ENCODE measurements around the gene KCNJ4.

KCNJ4 gene

GRCh38 chr22:38423512-38424503, 31.2 kb downstream of the KCNJ4 start:
- no peak for DNase-seq
- H3K4me1 Mint-ChIP-seq, result peaks cover 0 to 3% of the 10 kb centered on the region in 2 donors
- no peaks in the 10 kb centered on the region for H3K9me3 Mint-ChIP-seq
- H3K36me3 Mint-ChIP-seq, result no peaks in the 10 kb centered on the region
- H3K4me3 Mint-ChIP-seq, result no peak overlapping the region
- ATAC-seq (replicated peaks), result no peak
- H3K27me3 Mint-ChIP-seq, result peaks cover 4 to 9% of the 10 kb centered on the region in 2 donors
- H3K27ac Mint-ChIP-seq, result no peak overlapping the region

GRCh38 chr22:38422611-38423511, 32.1 kb downstream of the KCNJ4 start:
- DNase-seq, result no peak
- peaks cover 5 to 9% of the 10 kb centered on the region in 2 donors for H3K27me3 Mint-ChIP-seq
- no peaks in the 10 kb centered on the region for H3K9me3 Mint-ChIP-seq
- no peak for ATAC-seq (replicated peaks)
- peaks cover 0 to 4% of the 10 kb centered on the region in 2 donors for H3K4me1 Mint-ChIP-seq
- no peaks in the 10 kb centered on the region for H3K36me3 Mint-ChIP-seq
- H3K4me3 Mint-ChIP-seq, result no peak overlapping the region
- no peak overlapping the region for H3K27ac Mint-ChIP-seq

GRCh38 chr22:38420734-38421133, 34.3 kb downstream of the KCNJ4 start:
- Mint-ChIP-seq H3K4me1 (peaks cover 0 to 4% of the 10 kb centered on the region in 2 donors), H3K27me3 (peaks cover 5 to 9% of the 10 kb centered on the region in 2 donors), H3K4me3 (no peak overlapping the region), H3K36me3 (no peaks in the 10 kb centered on the region), H3K9me3 (no peaks in the 10 kb centered on the region), H3K27ac (no peak overlapping the region)
- DNase-seq, result no peak
- no peak for ATAC-seq (replicated peaks)

GRCh38 chr22:38419858-38420160, 35.2 kb downstream of the KCNJ4 start:
- H3K9me3 Mint-ChIP-seq, result no peaks in the 10 kb centered on the region
- peaks cover 0 to 4% of the 10 kb centered on the region in 2 donors for H3K4me1 Mint-ChIP-seq
- peaks cover 5 to 9% of the 10 kb centered on the region in 2 donors for H3K27me3 Mint-ChIP-seq
- H3K27ac Mint-ChIP-seq, result no peak overlapping the region
- H3K36me3 Mint-ChIP-seq, result no peaks in the 10 kb centered on the region
- ATAC-seq (replicated peaks) (no peak), DNase-seq (no peak)
- H3K4me3 Mint-ChIP-seq, result no peak overlapping the region

GRCh38 chr22:38419121-38419857, 35.7 kb downstream of the KCNJ4 start:
- Mint-ChIP-seq H3K27ac (no peak overlapping the region), H3K4me3 (no peak overlapping the region), H3K36me3 (no peaks in the 10 kb centered on the region), H3K27me3 (peaks cover 5 to 9% of the 10 kb centered on the region in 2 donors), H3K9me3 (no peaks in the 10 kb centered on the region), H3K4me1 (peaks cover 0 to 4% of the 10 kb centered on the region in 2 donors)
- ATAC-seq (replicated peaks) (no peak), DNase-seq (no peak)

GRCh38 chr22:38418589-38418988, 36.4 kb downstream of the KCNJ4 start:
- Mint-ChIP-seq H3K9me3 (no peaks in the 10 kb centered on the region), H3K4me3 (no peak overlapping the region), H3K27ac (no peak overlapping the region), H3K4me1 (peaks cover 0 to 4% of the 10 kb centered on the region in 2 donors), H3K36me3 (no peaks in the 10 kb centered on the region), H3K27me3 (peaks cover 5 to 9% of the 10 kb centered on the region in 2 donors)
- no peak for DNase-seq
- no peak for ATAC-seq (replicated peaks)

GRCh38 chr22:38417252-38418060, 37.5 kb downstream of the KCNJ4 start:
- Mint-ChIP-seq H3K4me3 (no peak overlapping the region), H3K9me3 (no peaks in the 10 kb centered on the region), H3K4me1 (peaks cover 2 to 5% of the 10 kb centered on the region in 2 donors), H3K27ac (peak overlapping the region; percentile 72), H3K36me3 (no peaks in the 10 kb centered on the region), H3K27me3 (peaks cover 2 to 5% of the 10 kb centered on the region in 2 donors)
- DNase-seq (no peak), ATAC-seq (replicated peaks) (no peak)

GRCh38 chr22:38416621-38417251, 38.3 kb downstream of the KCNJ4 start:
- DNase-seq (no peak), ATAC-seq (replicated peaks) (no peak)
- no peak overlapping the region for H3K4me3 Mint-ChIP-seq
- H3K27ac Mint-ChIP-seq, result no peak overlapping the region
- peaks cover 6 to 8% of the 10 kb centered on the region in 2 donors for H3K4me1 Mint-ChIP-seq
- H3K27me3 Mint-ChIP-seq, result peaks cover 5 to 8% of the 10 kb centered on the region in 2 donors
- H3K36me3 Mint-ChIP-seq, result no peaks in the 10 kb centered on the region
- H3K9me3 Mint-ChIP-seq, result no peaks in the 10 kb centered on the region

- Mint-ChIP-seq H3K27ac (no peak overlapping the region), H3K27me3 (peaks cover 8 to 13% of the 10 kb centered on the region in 2 donors), H3K4me1 (peaks cover 6 to 8% of the 10 kb centered on the region in 2 donors), H3K4me3 (no peak overlapping the region), H3K9me3 (no peaks in the 10 kb centered on the region), H3K36me3 (no peaks in the 10 kb centered on the region)
- DNase-seq, result no peak
- ATAC-seq (replicated peaks), result peak in 1 of 2 donors; percentile 16
These were observed 39.3 kb downstream of the KCNJ4 start for GRCh38 chr22:38415561-38416321.

- peaks cover 8 to 20% of the 10 kb centered on the region in 2 donors for H3K27me3 Mint-ChIP-seq
These were observed 40.0 kb downstream of the KCNJ4 start for GRCh38 chr22:38415046-38415445.

GRCh38 chr22:38414009-38414395, 41.0 kb downstream of the KCNJ4 start:
- Mint-ChIP-seq H3K27me3 (peaks cover 7 to 20% of the 10 kb centered on the region in 2 donors), H3K4me3 (no peak overlapping the region), H3K36me3 (no peaks in the 10 kb centered on the region), H3K4me1 (peaks cover 6% of the 10 kb centered on the region in 2 donors), H3K27ac (no peak overlapping the region), H3K9me3 (no peaks in the 10 kb centered on the region)
- DNase-seq (no peak), ATAC-seq (replicated peaks) (no peak)

More at GRCh38 chr22:38415046-38415445, 40.0 kb downstream of the KCNJ4 start:
- no peaks in the 10 kb centered on the region for H3K36me3 Mint-ChIP-seq
- peak overlapping the region; percentile 26 for H3K27ac Mint-ChIP-seq
- no peak overlapping the region for H3K4me3 Mint-ChIP-seq
- H3K9me3 Mint-ChIP-seq, result no peaks in the 10 kb centered on the region
- DNase-seq (no peak), ATAC-seq (replicated peaks) (no peak)
- peaks cover 6 to 8% of the 10 kb centered on the region in 2 donors for H3K4me1 Mint-ChIP-seq

Data from stimulated activated naive B cell treated with anti-CD40 and anti-IgM and Interleukin-4, amounts not matched to agents 10 μg/mL and 1 μg/mL and 100 μg/mL, for 72 hours (primary cell).